Measurements from ENCODE around the gene IL32. TPM values are rescaled to one million over a fixed set of nuclear protein-coding genes. Genes with fewer than 3 reads are reported as not detected.

Gene IL32
- total RNA-seq, 1 experiment from 2014 or later, result 89.0 TPM

DNA sequence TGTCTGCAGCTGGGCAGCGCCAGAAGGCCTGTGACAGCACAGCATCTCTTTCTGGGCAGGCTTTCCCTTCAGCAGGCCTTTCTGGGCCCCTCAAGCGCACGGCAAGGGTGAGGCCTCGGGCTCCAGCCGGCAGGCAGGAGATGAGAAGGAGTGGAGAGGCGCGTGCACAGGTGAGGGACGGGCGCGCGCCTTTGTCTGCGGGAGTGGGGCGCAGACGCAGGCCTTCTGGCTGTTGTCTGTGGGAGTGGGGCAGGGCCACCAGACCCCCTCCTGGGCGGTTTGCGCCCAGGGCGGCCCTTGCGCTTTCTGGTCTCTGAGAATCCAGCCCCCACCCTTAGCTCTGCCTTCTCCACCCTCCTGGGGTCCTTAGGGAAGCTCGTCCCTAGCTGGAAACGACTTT is 53.4 kb downstream of the IL32 start:
- CTCF ChIA-PET, result interaction anchor here (0.6 kb wide), 1 partner anchor 40 kb away, joined by 3 read pairs; no protein-coding TSS in a partner anchor
- Mint-ChIP-seq H3K9me3 (ENCODE audit: low read depth, unreplicated experiment) (no peaks in the 10 kb centered on the region), H3K4me3 (ENCODE audit: low read depth, unreplicated experiment) (no peak overlapping the region), H3K27ac (ENCODE audit: unreplicated experiment) (no peak overlapping the region), H3K27me3 (ENCODE audit: unreplicated experiment) (no peaks in the 10 kb centered on the region), H3K4me1 (ENCODE audit: low read depth, unreplicated experiment) (peaks cover 12% of the 10 kb centered on the region), H3K36me3 (ENCODE audit: insufficient read depth, unreplicated experiment) (peaks cover 50% of the 10 kb centered on the region)
- BruUV-seq (replicated peaks), result no TSS peak
- DNase-seq, result no peak
- intact Hi-C loops (cut with micrococcal nuclease; ENCODE audit: unreplicated experiment), result no loop called here
- TF ChIP-seq, protein P1, sequence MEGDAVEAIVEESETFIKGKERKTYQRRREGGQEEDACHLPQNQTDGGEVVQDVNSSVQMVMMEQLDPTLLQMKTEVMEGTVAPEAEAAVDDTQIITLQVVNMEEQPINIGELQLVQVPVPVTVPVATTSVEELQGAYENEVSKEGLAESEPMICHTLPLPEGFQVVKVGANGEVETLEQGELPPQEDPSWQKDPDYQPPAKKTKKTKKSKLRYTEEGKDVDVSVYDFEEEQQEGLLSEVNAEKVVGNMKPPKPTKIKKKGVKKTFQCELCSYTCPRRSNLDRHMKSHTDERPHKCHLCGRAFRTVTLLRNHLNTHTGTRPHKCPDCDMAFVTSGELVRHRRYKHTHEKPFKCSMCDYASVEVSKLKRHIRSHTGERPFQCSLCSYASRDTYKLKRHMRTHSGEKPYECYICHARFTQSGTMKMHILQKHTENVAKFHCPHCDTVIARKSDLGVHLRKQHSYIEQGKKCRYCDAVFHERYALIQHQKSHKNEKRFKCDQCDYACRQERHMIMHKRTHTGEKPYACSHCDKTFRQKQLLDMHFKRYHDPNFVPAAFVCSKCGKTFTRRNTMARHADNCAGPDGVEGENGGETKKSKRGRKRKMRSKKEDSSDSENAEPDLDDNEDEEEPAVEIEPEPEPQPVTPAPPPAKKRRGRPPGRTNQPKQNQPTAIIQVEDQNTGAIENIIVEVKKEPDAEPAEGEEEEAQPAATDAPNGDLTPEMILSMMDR (IDR thresholded peaks at IDR 0.05; ENCODE audit: unreplicated experiment), result no peak

Other genes starting within 250 kb of the IL32 start
- not detected in 2 replicates for gene PRSS21, start 248.4 kb upstream of the IL32 start, total RNA-seq (2022)
- 10.3 and 15.5 TPM in 2 replicates for gene ZG16B, start 235.3 kb upstream of the IL32 start, total RNA-seq (2022)
- gene PRSS22, start 207.5 kb upstream of the IL32 start, total RNA-seq (2022), result 140 and 141 TPM in 2 replicates
- gene FLYWCH2, start 182.4 kb upstream of the IL32 start, total RNA-seq (2022), result 10.8 and 13.0 TPM in 2 replicates
- gene FLYWCH1, start 153.7 kb upstream of the IL32 start, total RNA-seq (2022), result 34.8 and 36.8 TPM in 2 replicates
- 0.51 TPM in 1 of 2 replicates, not detected in the other for gene KREMEN2, start 101.4 kb upstream of the IL32 start, total RNA-seq (2022)
- 51.0 and 56.0 TPM in 2 replicates for gene PAQR4, start 96.3 kb upstream of the IL32 start, total RNA-seq (2022)
- 91.2 and 107 TPM in 2 replicates for gene PKMYT1, start 85.2 kb upstream of the IL32 start, total RNA-seq (2022)
- gene CLDN9, start 52.7 kb upstream of the IL32 start, total RNA-seq (2022), result 13.5 and 17.8 TPM in 2 replicates
- 1.2 and 2.1 TPM in 2 replicates for gene CLDN6, start 47.5 kb upstream of the IL32 start, total RNA-seq (2022)
- 478 and 509 TPM in 2 replicates for gene TNFRSF12A, start 45.3 kb upstream of the IL32 start, total RNA-seq (2022)
- gene HCFC1R1, start 41.7 kb upstream of the IL32 start, total RNA-seq (2022), result 61.1 and 75.4 TPM in 2 replicates
- gene THOC6, start 41.6 kb upstream of the IL32 start, total RNA-seq (2022), result 50.8 and 54.4 TPM in 2 replicates
- 59.4 and 70.9 TPM in 2 replicates for gene BICDL2, start 28.7 kb upstream of the IL32 start, total RNA-seq (2022)
- gene MMP25, start 19.1 kb upstream of the IL32 start, total RNA-seq (2022), result 0.27 and 0.31 TPM in 2 replicates
- not detected in 2 replicates for gene ZSCAN10, start 33.7 kb downstream of the IL32 start, total RNA-seq (2022)
- gene ZNF205, start 46.9 kb downstream of the IL32 start, total RNA-seq (2022), result 17.2 and 17.7 TPM in 2 replicates
- gene ZNF213, start 69.4 kb downstream of the IL32 start, total RNA-seq (2022), result 9.8 and 11.8 TPM in 2 replicates
- 0.40 and 0.54 TPM in 2 replicates for gene OR1F1, start 122.6 kb downstream of the IL32 start, total RNA-seq (2022)
- 12.7 and 14.6 TPM in 2 replicates for gene ZNF200, start 169.5 kb downstream of the IL32 start, total RNA-seq (2022)
- gene MEFV, start 191.0 kb downstream of the IL32 start, total RNA-seq (2022), result not detected in 2 replicates
- 46.9 and 51.2 TPM in 2 replicates for gene ZNF263, start 217.9 kb downstream of the IL32 start, total RNA-seq (2022)
- 9.3 and 10.3 TPM in 2 replicates for gene TIGD7, start 239.8 kb downstream of the IL32 start, total RNA-seq (2022)
- 46.8 and 50.5 TPM in 2 replicates for gene ZNF75A, start 239.9 kb downstream of the IL32 start, total RNA-seq (2022)

All from Calu3 (cell line).